ENCODE data around the gene CD200R1L. TPM values are rescaled to one million over a fixed set of nuclear protein-coding genes. Genes with fewer than 3 reads are reported as not detected.

CD200R1L gene
- total and polyA plus RNA-seq, 9 of the 15 experiments (the other 6 are each of a cell fraction or from before 2014, with no cell fraction given), result not detected

- no peak for TF ChIP-seq XRCC4 (IDR thresholded peaks at IDR 0.05; ENCODE audit: extremely low read depth, insufficient read depth, insufficient read length)
- TF ChIP-seq ZKSCAN1 (IDR thresholded peaks at IDR 0.05; ENCODE audit: low read depth, low read length), result no peak
- no peak for TF ChIP-seq RAD21 (CRISPR knock-in tag; conservative IDR thresholded peaks at IDR 0.05 in 1 of 2, IDR thresholded peaks at IDR 0.05 in 1 of 2)
- no peak for TF ChIP-seq GATA2 (CRISPR knock-in tag; IDR thresholded peaks at IDR 0.05)
- no peak for TF ChIP-seq CBX2 (IDR thresholded peaks at IDR 0.05; ENCODE audit: insufficient read depth, low read length, poor library complexity, severe bottlenecking)
- no peak for TF ChIP-seq SOX6 (IDR thresholded peaks at IDR 0.05)
- no peak for TF ChIP-seq FOXP4 (CRISPR knock-in tag; IDR thresholded peaks at IDR 0.05; ENCODE audit: borderline replicate concordance)
- no peak for TF ChIP-seq ZBTB2 (IDR thresholded peaks at IDR 0.05)
- no peak for TF ChIP-seq ZNF253 (CRISPR knock-in tag; conservative IDR thresholded peaks at IDR 0.05)
- no peak for TF ChIP-seq MBD1 (CRISPR knock-in tag; IDR thresholded peaks at IDR 0.05)
Observed at GRCh38 chr3:112777811-112778210, 68.9 kb downstream of the CD200R1L start (continued).
